GM12864 (cell line): ENCODE results near the gene RERE.

Experiments used
- DNase-seq: peaks from one replicate; pipeline ENCODE4 v3.0.0-alpha.2; 2011; ENCODE audit warnings: low read depth
- H3K4me3 ChIP-seq: 2 replicates; pipeline ENCODE4 v1.5.1; 2011; ENCODE audit warnings: mild to moderate bottlenecking, low read depth, low read length, control low read depth
- CTCF ChIP-seq: IDR thresholded peaks from 2 replicates; pipeline ENCODE4 v1.5.1; 2011; ENCODE audit warnings: low read depth, mild to moderate bottlenecking, moderate library complexity, low read length, control low read depth, inconsistent platforms; ENCODE audit errors: missing control alignments

Gene RERE

GRCh38 chr1:8753736-8754135 lies 63.7 kb downstream of the RERE start:
- no peak overlapping the region for H3K4me3 ChIP-seq
- no peak for TF ChIP-seq CTCF
- DNase-seq, result no peak

- no peak for DNase-seq
- no peak for TF ChIP-seq CTCF
- H3K4me3 ChIP-seq, result no peak overlapping the region
Measured at GRCh38 chr1:8752921-8753713, 64.3 kb downstream of the RERE start.

- H3K4me3 ChIP-seq, result no peak overlapping the region
- no peak for TF ChIP-seq CTCF
- no peak for DNase-seq
Measured at GRCh38 chr1:8752411-8752810, 65.0 kb downstream of the RERE start.

- TF ChIP-seq CTCF, result no peak
- DNase-seq, result no peak
- no peak overlapping the region for H3K4me3 ChIP-seq
Measured at GRCh38 chr1:8751984-8752383, 65.5 kb downstream of the RERE start.

- no peak for DNase-seq
- no peak for TF ChIP-seq CTCF
- no peak overlapping the region for H3K4me3 ChIP-seq
Measured at GRCh38 chr1:8747879-8748825, 69.3 kb downstream of the RERE start.

GRCh38 chr1:8746554-8746953 lies 70.9 kb downstream of the RERE start:
- no peak for DNase-seq
- no peak for TF ChIP-seq CTCF
- no peak overlapping the region for H3K4me3 ChIP-seq
